Activated CD8-positive, alpha-beta memory T cell treated with anti-CD3 and anti-CD28 coated beads, Interleukin-2, amount 50 U/mL, for 4 hours (primary cell): ENCODE data around the gene RBM20.
"Not testable (repeated sequence)": the region's sequence is repeated elsewhere in the genome, so short reads cannot be mapped to it uniquely, and the experiment has no call there.

ENCODE experiments used
- DNase-seq: peaks from one replicate; pipeline ENCODE4 v3.0.0-alpha.2; 2020

Gene RBM20

GRCh38 chr10:110649347-110650264 is 5.5 kb downstream of the RBM20 start:
- DNase-seq = no peak

- DNase-seq = no peak
These were observed 6.1 kb downstream of the RBM20 start for GRCh38 chr10:110650265-110650668.

GRCh38 chr10:110651044-110651958 is 7.2 kb downstream of the RBM20 start:
- no peak for DNase-seq

- DNase-seq = no peak
These were observed 8.5 kb downstream of the RBM20 start for GRCh38 chr10:110652475-110653118.

GRCh38 chr10:110655320-110655719 is 11.2 kb downstream of the RBM20 start:
- no peak for DNase-seq

- no peak for DNase-seq
These were observed 12.5 kb downstream of the RBM20 start for GRCh38 chr10:110656612-110657011.

- no peak for DNase-seq
These were observed 14.0 kb downstream of the RBM20 start for GRCh38 chr10:110657973-110658691.

- no peak for DNase-seq
These were observed 15.4 kb downstream of the RBM20 start for GRCh38 chr10:110659558-110659957.

- not testable (repeated sequence) for DNase-seq
These were observed 16.2 kb downstream of the RBM20 start for GRCh38 chr10:110660289-110660688.

- no peak for DNase-seq
These were observed 17.2 kb downstream of the RBM20 start for GRCh38 chr10:110661292-110661691.

- DNase-seq = no peak
These were observed 20.6 kb downstream of the RBM20 start for GRCh38 chr10:110664483-110665420.

- not testable (repeated sequence) for DNase-seq
These were observed 22.1 kb downstream of the RBM20 start for GRCh38 chr10:110666259-110666658.

- no peak for DNase-seq
These were observed 22.5 kb downstream of the RBM20 start for GRCh38 chr10:110666673-110667072.

GRCh38 chr10:110667620-110668343 is 23.6 kb downstream of the RBM20 start:
- no peak for DNase-seq

- DNase-seq = no peak
These were observed 24.3 kb downstream of the RBM20 start for GRCh38 chr10:110668443-110668842.

- no peak for DNase-seq
These were observed 26.2 kb downstream of the RBM20 start for GRCh38 chr10:110670335-110670734.

- peak; percentile 75 for DNase-seq
These were observed 27.8 kb downstream of the RBM20 start for GRCh38 chr10:110671788-110672579.

GRCh38 chr10:110672580-110672919 is 28.4 kb downstream of the RBM20 start:
- no peak for DNase-seq

- DNase-seq = no peak
These were observed 31.9 kb downstream of the RBM20 start for GRCh38 chr10:110676016-110676415.
